HG02981 (cell line): ENCODE data around the gene NR1D2.

Experiments used
- ATAC-seq: cut with Tn5 transposase; IDR thresholded peaks from one replicate; pipeline ENCODE4 v1.9.1; 2021; ENCODE audit warnings: mild to moderate bottlenecking, moderate library complexity; ENCODE audit not compliant: unreplicated experiment

The NR1D2 gene

GRCh38 chr3:23961913-23962312 lies 16.8 kb downstream of the NR1D2 start:
- ATAC-seq, result no peak

DNA sequence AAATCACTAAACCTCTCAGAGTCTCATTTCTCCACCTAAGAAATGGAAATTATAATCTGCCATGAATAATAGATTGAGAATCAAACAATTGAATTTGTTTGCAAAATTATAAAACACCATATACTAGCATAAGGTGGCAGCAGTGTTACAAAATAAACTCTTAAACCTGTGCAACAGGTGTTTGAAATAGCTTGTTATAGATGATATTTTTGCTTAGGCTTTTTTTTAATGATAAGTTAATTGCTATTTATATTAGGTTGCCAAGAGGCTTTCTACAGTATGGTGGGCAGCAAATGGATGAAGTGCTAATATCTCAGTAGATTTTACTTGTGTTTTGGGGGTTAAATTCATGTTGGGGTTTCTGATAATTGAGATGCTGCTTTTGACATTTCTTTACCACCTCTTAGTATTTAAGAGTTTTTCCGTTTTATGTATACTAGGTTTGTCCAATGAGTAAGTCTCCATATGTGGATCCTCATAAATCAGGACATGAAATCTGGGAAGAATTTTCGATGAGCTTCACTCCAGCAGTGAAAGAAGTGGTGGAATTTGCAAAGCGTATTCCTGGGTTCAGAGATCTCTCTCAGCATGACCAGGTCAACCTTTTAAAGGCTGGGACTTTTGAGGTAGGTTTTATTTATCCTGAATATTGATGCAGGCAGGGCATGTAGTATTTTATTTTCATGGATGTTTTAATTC lies 19.6 kb downstream of the NR1D2 start:
- ATAC-seq, result no peak

- no peak for ATAC-seq
Measured at GRCh38 chr3:23966328-23966727, 21.2 kb downstream of the NR1D2 start.

DNA sequence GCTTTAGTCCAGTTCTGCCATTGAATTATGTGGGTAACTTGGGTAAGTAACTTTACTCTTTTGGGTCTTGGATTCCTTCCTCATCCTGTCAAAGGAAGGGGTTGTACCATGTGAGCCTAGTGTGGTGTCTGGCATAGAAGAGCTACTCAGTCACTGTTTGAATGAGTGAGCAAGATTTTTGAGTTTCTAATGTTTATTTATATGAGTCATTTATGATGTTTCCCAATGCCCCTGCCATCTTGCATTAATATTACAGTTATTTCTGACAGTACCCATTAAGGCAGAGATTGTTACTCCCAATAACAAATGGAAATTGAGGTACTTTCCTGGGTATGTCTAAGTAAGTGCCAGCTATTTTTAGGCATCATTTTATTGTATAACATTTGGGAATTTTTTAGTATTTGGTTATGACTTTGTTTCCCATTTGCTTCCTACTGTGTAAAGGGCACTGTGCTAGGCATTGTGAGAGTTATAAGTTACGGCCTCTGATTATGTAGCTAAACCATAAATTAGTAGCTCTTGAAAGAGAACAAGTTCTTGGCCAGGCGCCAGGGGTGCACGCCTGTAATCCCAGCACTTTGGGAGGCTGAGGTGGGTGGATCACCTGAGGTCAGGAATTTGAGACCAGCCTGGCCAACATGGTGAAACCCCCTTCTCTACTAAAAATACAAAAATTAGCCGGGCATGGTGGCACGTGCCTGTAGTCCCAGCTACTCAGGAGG lies 23.5 kb downstream of the NR1D2 start:
- ATAC-seq, result no peak

DNA sequence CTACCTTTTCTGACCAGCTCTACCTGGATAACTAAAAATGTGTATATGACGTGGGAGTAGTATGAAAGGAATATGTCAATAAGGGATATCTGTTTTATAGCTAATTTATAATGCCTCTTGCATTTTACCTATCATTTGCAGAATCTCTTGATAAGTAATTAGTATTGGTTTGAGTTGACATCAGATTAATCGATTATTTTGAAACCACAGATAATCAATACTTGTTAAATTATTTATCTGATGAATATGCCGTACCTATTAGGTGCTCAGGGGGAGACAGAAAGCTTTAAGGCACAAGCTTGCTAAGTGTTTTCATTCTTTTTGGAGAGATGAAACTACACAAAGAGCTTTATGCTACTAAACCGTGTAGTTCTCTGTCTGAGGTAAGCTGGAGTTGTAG lies 24.3 kb downstream of the NR1D2 start:
- no peak for ATAC-seq

DNA sequence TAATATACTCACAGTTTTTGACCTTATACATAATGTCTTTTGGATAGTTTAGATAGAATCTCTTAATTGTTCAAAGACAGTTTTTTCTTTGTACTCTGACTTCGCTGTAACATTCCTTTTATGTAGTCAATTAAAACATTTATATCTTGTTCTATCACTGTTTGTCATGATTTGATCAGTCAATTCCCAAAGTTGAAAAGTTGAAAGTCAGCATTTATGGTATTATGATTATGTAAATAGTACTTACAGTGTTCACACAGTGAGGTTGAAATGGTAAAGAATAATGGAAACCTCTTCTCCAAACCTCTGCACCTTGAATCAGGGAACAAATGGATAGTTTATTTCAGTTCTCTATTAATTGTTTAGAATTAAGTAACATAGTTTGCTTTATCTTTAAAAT lies 26.6 kb downstream of the NR1D2 start:
- ATAC-seq, result no peak

DNA sequence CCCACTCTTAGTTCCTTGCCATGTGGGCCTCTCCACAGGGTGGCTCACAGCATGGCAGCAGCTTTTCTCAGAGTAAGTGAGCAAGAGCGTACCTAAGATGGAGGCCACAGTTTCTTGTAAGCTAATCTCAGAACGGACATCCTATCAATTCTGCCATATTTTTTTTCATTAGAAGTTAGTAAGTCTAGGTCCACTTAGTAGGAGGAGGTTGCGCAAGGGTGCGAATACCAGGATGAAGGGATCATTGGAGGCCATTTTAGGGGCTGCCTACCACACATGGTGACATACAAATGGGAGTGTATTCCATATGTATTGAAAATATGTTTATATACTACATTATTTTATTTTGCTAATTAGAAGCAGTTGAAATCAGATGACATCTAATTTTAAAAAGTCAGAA lies 31.5 kb downstream of the NR1D2 start:
- no peak for ATAC-seq

DNA sequence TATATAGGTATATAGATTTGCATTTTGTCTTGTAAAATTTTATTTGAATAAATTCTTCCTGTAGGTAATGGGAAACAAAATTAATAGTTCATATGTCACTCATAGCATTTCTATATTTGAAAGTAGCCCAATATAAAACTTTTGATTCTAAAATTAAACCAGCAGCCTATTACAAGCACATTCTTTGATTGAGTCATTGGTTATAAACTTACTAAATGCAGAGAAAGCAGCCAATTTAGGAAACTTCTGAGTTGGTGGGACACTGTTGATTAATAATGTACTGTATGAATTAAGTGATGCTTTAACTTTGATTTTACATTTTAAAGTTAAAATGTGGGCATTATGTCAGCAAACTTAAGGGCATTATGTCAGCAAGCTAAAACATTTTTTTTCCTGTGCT lies 34.5 kb downstream of the NR1D2 start:
- no peak for ATAC-seq

- no peak for ATAC-seq
Measured at GRCh38 chr3:23981136-23981535, 36.0 kb downstream of the NR1D2 start.

- no peak for ATAC-seq
Measured at GRCh38 chr3:23981955-23982354, 36.9 kb downstream of the NR1D2 start.

DNA sequence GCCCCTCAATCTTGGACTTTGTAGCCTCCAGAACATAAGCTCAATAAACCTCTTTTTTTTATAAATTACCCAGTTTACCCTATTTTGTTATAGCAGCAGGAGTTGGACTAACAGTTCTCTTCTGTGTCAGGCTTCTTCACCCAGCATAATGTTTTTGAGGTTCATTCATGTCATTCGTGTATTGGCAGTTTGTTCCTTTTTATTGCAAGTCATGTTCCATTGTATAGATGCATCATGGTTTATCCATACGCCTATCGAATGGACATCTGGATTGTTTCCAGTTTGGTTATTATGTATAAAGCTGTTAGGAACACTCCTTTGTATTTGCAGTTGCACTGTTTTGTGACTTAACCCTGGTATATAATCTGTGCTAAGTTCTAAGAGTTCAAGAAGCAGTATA lies 39.8 kb downstream of the NR1D2 start:
- ATAC-seq, result no peak

DNA sequence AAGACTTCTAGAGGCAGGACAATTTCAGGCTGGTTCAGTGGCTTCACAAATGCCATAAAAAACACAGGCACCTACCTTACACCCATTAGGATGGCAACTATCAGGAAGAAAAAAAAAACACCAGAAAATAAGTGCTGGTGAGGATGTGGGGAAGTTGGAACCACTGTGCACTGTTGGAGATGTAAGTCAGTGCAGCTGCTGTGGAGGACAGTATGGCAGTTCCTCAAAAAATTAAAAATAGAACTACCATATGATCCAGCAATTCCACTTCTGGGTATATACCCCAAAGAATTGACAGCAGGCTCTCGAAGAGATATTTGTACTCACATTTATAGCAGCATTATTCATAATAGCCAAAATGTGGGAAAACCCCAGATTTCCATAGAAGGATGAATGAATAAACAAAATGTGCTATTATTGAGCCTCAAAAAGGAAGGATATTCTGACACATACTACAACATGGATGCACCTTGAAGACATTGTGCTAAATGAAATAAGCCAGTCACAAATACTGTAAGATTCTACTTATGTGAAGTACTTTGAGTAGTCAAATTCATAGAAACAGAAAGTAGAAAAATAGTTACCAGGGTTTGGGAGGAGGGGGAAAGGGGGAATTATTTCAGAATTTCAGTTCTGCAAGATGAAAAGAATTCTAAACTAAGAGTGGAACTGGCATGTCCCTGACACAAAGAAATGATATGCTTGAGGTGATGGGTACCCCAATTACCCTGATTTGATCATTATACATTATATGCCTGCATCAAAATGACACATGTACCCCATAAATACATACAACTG lies 40.9 kb downstream of the NR1D2 start:
- no peak for ATAC-seq

GRCh38 chr3:23987356-23987755 lies 42.3 kb downstream of the NR1D2 start:
- no peak for ATAC-seq

GRCh38 chr3:23991306-23991682 lies 46.2 kb downstream of the NR1D2 start:
- ATAC-seq, result no peak

GRCh38 chr3:23991683-23992628 lies 46.9 kb downstream of the NR1D2 start:
- ATAC-seq, result no peak

GRCh38 chr3:23993556-23994243 lies 48.6 kb downstream of the NR1D2 start:
- no peak for ATAC-seq

- ATAC-seq, result no peak
Measured at GRCh38 chr3:23994244-23994569, 49.1 kb downstream of the NR1D2 start.

- ATAC-seq, result no peak
Measured at GRCh38 chr3:23995219-23995618, 50.1 kb downstream of the NR1D2 start.

DNA sequence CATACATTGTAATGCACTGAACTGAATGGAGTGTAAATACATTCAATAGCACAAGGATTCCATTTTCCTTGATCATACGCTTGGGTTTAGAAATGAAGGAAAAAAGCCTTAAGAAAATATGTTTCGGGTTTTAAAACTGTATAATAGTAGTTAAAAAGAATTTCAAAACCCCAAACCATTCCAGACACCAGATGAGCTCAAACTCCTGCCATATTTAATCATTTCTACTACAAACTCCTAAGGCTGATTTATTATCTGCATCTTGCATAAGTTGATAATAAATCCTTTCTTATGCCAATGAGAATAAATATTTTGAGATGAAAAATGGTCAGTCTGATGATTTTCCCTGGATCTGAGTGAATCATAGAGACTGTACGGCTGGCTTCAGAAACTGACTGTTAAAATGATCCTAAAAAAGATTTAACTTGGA lies 51.0 kb downstream of the NR1D2 start:
- ATAC-seq, result no peak

DNA sequence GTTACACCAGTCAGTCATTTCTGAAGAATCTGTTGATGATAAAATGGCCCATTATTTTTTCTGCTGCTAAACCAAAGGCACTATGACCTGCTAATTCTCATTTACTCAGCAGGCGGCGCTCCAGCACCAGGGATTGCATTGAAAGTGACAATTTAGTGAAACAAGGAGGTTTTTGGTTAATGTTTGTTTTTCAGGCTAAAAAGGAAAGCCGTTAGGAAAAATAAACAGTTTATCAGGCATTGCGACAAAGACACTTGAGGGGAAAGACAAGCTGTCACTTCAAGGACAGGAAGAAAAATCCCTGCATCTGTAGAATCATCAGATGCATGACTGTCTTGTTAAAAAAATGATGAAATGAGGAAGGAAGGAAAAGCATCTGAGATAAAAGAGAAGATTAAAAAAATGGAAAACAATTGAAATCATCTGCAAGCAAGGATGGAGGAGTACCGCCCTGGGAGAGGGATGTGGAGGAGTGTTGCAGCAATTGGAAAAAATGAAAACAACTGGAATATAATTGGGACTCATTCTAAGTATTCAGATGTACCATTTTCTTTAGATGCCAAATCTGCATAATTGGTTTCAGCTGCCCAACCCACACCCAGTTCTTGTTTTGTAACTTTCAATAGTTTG lies 54.0 kb downstream of the NR1D2 start:
- peak; percentile 53 for ATAC-seq
